Measurements from ENCODE around the gene ITPRID2.
A peak's percentile ranks its signal among the peaks of the same experiment; 100 is the strongest.
"Not testable (repeated sequence)": the region's sequence is repeated elsewhere in the genome, so short reads cannot be mapped to it uniquely, and the experiment has no call there.

Gene ITPRID2

GRCh38 chr2:181918188-181918587 is 26.7 kb downstream of the ITPRID2 start:
- DNase-seq = no peak

- no peak for DNase-seq
These were observed 31.6 kb downstream of the ITPRID2 start for GRCh38 chr2:181923121-181923520.

- no peak for DNase-seq
These were observed 32.8 kb downstream of the ITPRID2 start for GRCh38 chr2:181924336-181924735.

GRCh38 chr2:181934694-181935093 is 43.2 kb downstream of the ITPRID2 start:
- no peak for DNase-seq

GRCh38 chr2:181937473-181937872 is 45.9 kb downstream of the ITPRID2 start:
- DNase-seq = no peak

- DNase-seq = no peak
These were observed 52.0 kb downstream of the ITPRID2 start for GRCh38 chr2:181943411-181944124.

- no peak for DNase-seq
These were observed 52.8 kb downstream of the ITPRID2 start for GRCh38 chr2:181944164-181944913.

- DNase-seq = no peak
These were observed 53.4 kb downstream of the ITPRID2 start for GRCh38 chr2:181944914-181945291.

GRCh38 chr2:181946444-181947127 is 55.1 kb downstream of the ITPRID2 start:
- DNase-seq = no peak

GRCh38 chr2:181947273-181947672 is 55.7 kb downstream of the ITPRID2 start:
- no peak for DNase-seq

GRCh38 chr2:181948227-181948626 is 56.7 kb downstream of the ITPRID2 start:
- DNase-seq = no peak

GRCh38 chr2:181949047-181949446 is 57.5 kb downstream of the ITPRID2 start:
- no peak for DNase-seq

GRCh38 chr2:181952404-181953226 is 61.1 kb downstream of the ITPRID2 start:
- DNase-seq = no peak

- DNase-seq = peak; percentile 60
These were observed 62.5 kb downstream of the ITPRID2 start for GRCh38 chr2:181953881-181954537.

- DNase-seq = no peak
These were observed 63.0 kb downstream of the ITPRID2 start for GRCh38 chr2:181954538-181954883.

- DNase-seq = no peak
These were observed 63.5 kb downstream of the ITPRID2 start for GRCh38 chr2:181955010-181955409.

GRCh38 chr2:181955866-181956265 is 64.3 kb downstream of the ITPRID2 start:
- DNase-seq = not testable (repeated sequence)

- DNase-seq = no peak
These were observed 66.1 kb downstream of the ITPRID2 start for GRCh38 chr2:181957668-181958067.

GRCh38 chr2:181958726-181959125 is 67.2 kb downstream of the ITPRID2 start:
- DNase-seq = no peak

GRCh38 chr2:181959508-181959907 is 68.0 kb downstream of the ITPRID2 start:
- no peak for DNase-seq

GRCh38 chr2:181961167-181961566 is 69.6 kb downstream of the ITPRID2 start:
- DNase-seq = not testable (repeated sequence)

GRCh38 chr2:181962142-181962541 is 70.6 kb downstream of the ITPRID2 start:
- no peak for DNase-seq

All from activated CD4-positive, CD25-positive, alpha-beta regulatory T cell treated with anti-CD3 and anti-CD28 coated beads, Interleukin-2, amount 50 U/mL, for 72 hours (primary cell).